Measurements from ENCODE around the gene BANF2.

DNA sequence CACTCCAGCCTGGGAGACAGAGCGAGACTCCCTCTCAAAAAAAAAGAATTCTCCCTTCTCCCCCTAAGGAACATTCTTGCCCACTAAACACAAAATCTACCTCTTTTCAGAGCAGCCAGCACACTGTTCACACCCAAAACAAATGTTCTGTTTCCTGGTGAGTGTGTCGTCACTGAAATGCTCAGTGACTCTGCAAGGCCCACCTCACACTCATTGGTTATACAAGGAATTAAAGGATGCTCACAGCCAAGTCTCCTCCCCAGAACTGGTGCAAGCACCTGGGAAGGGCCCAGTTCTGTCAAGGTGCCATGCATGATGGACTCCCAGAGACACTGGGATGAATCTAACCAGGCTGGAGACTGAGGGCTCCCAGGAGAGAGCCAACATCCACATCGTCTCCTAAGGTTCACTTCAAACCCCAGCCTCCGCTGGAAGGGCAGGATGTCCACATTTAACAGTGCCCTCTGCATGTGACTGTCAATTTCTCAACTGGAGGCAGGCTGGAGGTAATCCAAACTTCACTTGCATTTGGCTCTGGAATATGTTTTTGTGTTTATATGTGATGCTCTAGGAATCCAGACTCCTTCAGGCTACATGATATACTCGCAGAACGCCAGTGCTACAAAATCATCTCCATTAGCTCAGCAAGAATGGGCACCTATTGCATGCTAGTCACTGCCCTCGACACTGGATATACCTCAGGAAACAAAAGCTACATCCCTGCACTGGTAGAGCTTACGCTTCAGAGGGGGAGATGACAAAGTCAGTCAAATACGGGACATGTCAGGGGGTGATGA is 24.8 kb upstream of the BANF2 start:
- TF ChIP-seq EZH2 (IDR thresholded peaks at IDR 0.05; ENCODE audit: insufficient read depth, poor library complexity, severe bottlenecking) (no peak), EZH2phosphoT487 (IDR thresholded peaks at IDR 0.05; ENCODE audit: insufficient read depth, low read depth) (no peak)

Measured in GM23248 (cell line).